HG03066 (cell line): Measurements from ENCODE around the gene MOAP1.
"Not testable (repeated sequence)": the region's sequence is repeated elsewhere in the genome, so short reads cannot be mapped to it uniquely, and the experiment has no call there.

Experiments
- ATAC-seq: cut with Tn5 transposase; IDR thresholded peaks from one replicate; pipeline ENCODE4 v1.9.1; 2021; ENCODE audit warnings: low read depth; ENCODE audit not compliant: unreplicated experiment

The MOAP1 gene

GRCh38 chr14:93186466-93186865 lies 1.8 kb upstream of the MOAP1 start:
- no peak for ATAC-seq

DNA sequence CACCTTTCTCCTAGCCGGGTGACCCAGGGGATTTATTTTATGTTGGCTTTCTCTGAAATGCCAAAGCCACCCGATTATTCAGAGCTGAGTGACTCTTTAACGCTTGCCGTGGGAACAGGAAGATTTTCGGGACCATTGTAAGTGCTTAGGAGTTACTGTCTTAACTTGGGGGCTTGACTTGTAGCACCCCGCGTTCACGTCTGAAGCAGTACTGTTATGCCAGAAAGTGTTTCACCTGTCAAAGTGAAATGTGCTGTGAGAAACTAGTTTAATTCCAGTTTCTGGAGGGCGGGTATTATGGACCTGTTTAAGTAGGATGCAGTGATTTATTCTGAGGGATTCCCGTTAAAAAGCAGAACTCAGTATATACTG lies 638 bp upstream of the MOAP1 start:
- ATAC-seq, result no peak

DNA sequence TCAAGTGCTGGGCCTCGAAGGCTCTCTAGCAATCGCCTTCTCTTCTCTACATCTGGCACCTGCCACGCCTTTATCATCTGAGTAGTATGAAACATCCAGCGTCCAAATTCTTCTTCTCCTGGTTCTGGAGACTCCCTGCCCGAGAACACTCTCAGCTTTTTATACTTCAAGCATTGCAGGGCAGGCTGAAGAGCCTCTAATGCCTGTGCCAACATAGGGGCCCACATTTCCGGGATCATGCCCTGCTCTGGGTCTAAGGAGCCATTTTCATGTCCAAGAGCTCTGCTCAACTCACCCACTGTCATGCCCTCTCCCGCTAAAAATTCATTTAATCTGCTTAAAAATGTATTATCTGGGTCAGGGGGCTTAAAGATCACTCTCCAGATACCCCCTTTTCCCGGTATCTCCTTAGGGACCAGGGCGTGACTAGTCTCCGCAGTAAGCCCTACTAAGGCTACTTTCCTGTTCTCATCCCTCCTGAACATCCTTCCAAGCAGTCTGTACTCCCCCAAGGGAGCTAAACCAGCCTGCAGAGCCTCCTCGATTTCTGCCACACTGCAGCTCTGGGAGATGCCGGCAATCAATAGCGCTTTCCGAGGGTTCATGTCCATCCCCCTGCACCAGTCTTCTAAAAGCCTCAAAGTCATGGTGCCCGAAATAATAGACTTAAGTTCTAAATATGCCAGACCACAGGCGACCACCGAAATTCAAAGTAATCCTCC lies 940 bp downstream of the MOAP1 start:
- ATAC-seq, result no peak

DNA sequence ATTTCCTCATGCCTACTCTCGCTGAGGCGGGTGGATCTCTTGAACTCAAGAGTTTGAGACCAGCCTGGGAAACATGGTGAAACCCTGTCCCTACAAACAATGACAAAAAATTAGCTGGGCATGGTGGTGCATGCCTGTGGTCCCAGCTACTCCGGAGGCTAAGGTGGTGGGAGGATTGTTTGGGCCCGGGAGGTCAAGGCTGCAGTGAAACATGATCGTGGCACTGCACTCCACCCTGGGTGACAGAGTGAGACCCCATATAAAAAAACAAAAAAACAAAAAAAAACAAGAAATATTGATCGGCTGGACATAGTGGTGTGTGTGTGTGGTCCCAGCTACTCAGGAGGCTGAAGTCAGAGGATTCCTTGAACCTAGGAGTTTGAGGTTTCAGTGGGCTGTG lies 9.2 kb downstream of the MOAP1 start:
- no peak for ATAC-seq

DNA sequence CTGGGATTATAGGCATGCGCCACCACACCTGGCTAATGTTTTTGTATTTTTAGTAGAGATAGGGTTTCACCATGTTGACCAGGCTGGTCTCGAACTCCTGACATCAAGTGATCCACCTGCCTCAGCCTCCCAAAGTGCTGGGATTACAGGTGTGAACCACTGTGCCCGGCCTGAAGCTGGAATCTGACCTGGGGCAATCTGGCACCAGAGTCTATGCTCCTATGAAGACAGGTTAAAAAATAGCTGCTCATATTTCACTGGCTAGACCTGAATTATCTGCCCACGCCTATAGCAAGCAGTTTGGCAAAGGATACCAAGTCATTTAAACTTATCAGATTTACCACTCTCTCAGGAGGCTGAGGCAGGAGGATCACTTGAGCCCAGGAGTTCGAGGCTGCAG lies 10.0 kb downstream of the MOAP1 start:
- not testable (repeated sequence) for ATAC-seq

DNA sequence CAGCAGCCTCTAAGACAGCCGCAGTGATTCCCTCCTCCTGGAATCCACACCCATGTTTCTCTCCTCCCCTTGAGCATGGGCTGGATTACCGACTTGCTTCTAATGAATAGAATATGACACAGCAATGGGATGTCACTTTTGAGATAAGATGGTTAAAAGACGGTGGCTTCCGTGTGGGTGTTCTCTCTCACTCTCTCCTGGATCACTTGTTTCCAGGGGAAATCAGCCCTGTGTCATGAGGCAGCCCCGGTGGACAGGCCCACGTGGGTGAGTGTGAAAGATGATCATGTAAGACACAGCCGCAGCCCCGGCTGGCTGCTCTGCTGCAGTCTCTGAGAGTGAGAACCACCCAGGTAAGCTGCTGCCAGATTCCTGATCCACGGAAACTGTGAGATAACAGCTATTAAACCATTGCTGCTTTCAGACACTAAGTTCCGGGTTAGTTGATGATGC lies 10.7 kb downstream of the MOAP1 start:
- no peak for ATAC-seq

- ATAC-seq, result no peak
Measured at GRCh38 chr14:93171376-93171775, 13.3 kb downstream of the MOAP1 start.

DNA sequence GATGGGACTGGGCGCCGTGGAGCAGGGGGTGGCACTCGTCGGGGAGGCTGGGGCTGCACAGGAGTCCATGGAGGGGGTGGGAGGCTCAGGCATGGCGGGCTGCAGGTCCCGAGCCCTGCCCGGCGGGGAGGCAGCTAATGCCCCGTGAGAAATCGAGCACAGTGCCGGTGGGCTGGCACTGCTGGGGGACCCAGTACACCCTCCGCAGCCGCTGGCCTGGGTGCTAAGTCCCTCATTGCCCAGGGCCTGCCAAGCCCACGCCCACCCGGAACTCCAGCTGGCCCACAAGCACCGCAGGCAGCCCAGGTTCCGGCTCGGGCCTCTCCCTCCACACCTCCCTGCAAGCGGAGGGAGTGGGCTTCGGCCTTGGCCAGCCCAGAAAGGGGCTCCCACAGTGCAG lies 14.6 kb downstream of the MOAP1 start:
- not testable (repeated sequence) for ATAC-seq

- ATAC-seq, result not testable (repeated sequence)
Measured at GRCh38 chr14:93169619-93170018, 15.1 kb downstream of the MOAP1 start.

- not testable (repeated sequence) for ATAC-seq
Measured at GRCh38 chr14:93168610-93169009, 16.1 kb downstream of the MOAP1 start.

DNA sequence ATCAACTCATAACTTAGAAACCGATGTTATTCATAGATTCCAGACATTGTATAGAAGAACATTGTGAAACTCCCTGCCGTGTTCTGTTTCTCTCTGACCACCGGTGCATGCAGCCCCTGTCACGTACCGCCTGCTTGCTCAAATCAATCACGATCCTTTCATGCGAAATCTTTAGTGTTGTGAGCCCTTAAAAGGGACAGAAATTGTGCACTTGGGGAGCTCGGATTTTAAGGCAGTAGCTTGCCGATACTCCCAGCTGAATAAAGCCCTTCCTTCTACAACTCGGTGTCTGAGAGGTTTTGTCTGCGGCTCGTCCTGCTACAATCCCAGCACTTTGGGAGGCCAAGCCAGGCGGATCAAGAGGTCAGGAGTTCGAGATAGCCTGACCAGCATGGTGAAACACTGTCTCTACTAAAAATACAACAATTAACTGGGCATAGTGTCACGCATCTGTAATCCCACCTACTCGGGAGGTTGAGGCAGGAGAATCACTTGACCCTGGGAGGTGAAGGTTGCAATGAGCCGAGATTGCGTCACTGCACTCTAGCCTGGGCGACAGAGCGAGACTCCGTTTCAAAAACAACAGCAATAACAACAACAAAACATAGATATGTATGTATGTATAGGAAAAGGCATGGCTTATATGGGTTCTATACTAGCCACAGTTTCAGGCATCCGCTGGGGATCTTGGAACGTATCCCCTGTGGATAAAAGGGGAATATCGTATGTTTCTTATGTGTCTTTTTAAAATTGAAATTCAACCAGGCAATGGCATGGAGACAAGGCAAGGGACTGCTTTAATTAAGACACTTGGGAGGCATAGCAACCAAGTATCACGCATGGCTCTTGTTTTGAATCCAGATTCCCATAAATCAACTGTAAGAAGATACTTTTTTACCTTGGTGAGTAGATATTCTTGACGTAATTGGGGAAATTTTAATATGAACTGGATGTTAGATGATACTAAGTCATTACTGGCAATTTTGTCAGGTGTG lies 19.1 kb downstream of the MOAP1 start:
- ATAC-seq, result not testable (repeated sequence)

DNA sequence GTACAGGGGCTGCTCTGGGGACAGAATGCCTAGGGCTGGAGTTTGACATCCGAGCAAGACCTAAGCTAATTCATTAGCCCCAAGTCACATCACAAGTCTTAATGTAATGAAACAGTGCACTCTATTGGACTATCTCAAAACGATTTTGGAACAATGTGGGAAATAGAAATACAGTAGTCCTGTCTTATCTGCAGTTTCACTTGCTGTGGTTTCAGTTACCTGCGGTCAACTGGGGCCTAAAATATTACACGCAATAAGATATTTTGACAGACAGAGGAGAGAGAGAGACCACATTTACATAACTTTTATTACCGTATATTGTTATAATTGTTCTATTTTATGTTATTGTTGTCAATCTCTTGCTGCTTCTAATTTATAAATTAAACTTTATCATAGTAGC lies 21.1 kb downstream of the MOAP1 start:
- no peak for ATAC-seq

DNA sequence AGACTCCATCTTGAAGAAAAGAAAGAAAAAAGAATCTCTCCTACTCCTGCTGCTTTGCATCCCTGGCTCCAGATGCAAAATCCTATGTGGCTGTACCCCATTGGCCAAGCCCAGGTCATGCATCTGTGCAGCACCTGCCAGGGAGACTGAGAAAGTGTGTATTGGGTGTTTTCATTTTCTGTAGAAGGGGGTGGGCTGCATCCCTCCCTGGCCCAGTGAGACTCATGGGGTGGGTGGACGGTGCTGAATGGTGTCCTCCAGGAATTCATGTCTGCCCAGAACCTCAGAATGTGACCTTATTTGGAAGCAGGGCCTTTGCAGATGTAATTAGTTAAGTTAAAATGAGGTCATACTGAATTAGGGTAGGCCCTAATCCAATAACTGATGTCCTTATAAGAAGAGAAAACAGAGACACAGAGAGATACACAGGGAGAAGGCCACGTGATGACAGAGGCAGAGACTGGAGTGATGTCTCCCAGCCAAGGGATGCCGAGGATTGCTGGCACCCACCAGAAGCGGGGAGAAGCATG lies 23.2 kb downstream of the MOAP1 start:
- ATAC-seq, result no peak

GRCh38 chr14:93160353-93160801 lies 24.3 kb downstream of the MOAP1 start:
- no peak for ATAC-seq

DNA sequence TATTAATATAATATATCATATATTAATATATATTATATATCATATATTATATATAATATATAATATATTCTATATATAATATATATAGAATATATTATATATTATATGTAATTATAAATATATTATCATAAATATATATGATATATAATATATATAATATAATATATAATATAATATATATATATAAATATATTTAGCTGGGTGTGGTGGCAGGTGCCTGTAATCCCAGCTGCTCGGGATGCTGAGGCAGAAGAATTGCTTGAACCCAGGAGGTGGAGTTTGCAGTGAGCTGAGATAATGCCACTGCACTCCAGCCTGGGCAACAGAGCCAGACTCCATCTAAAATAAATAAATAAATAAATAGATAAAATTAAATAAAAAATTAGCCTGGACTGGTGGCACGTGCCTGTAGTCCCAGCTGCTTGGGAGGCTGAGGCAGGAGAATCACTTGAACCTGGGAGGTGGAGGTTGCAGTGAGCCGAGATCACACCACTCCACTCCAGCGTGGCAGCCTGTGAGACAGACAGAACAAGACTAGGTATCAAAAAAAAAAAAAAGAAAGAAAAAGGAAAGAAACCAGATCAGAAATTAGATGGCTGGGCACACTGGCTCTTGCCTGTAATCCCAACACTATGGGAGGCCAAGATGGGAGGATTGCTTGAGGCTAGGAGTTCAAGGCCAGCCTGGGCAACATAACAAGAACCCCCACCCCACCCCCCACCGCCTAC lies 24.9 kb downstream of the MOAP1 start:
- ATAC-seq, result not testable (repeated sequence)

DNA sequence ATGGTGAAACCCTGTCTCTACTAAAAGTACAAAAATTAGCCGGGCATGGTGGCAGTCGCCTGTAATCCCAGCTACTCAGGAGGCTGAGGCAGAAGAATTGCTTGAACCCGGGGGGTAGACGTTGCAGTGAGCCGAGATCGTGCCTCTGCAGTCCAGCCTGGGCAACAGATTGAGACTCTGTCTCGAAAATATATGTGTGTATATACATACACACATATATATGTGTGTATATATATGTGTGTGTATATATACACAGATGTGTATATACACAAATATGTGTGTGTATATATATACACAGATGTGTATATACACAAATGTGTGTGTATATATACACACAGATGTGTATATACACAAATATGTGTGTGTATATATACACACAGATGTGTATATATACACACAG lies 26.3 kb downstream of the MOAP1 start:
- ATAC-seq, result not testable (repeated sequence)

GRCh38 chr14:93156693-93157369 lies 27.9 kb downstream of the MOAP1 start:
- no peak for ATAC-seq

DNA sequence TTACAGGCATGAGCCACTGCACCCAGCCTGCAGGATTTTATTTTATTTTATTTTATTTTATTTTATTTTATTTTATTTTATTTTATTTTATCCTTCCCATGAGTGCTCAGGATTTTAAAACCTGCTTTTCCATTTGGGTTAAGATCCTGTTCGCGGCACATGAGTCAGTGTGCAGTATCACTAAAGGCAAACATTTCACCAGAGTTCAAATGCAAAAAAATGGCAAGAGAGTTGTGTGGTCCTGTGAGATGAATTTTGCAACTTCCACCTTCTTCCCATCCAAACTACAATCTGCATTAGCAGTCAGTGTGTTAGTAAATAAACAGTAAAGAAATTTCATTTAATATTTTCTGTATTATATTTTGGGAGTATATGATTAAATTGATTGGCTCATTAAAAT lies 29.0 kb downstream of the MOAP1 start:
- ATAC-seq, result no peak

DNA sequence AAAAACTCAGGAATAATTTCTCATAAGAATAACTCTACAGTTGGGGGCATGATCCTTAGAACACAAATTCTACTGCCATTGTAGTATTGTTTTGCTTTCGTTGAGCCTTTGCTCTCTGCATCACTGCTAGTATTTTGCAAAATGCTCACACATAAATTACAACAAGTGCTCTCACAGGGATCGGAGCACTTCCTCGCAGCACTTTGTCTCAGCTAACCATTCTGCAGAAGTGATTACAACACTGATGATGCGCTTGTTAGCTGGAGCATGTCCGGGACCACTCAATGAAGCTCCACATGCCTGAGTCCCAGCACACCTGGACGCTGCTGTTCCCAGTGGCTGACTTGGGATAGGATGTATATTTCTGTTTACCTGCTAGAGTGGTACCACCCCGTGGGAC lies 31.6 kb downstream of the MOAP1 start:
- ATAC-seq, result no peak
